ENCODE results near the gene TENT4B. TPM values are rescaled to one million over a fixed set of nuclear protein-coding genes. Genes with fewer than 3 reads are reported as not detected.

The TENT4B gene
- total RNA-seq, 1 experiment from 2014 or later: 28.6 TPM

- H3K27me3 ChIP-seq (replicated peaks; ENCODE audit: control insufficient read depth, insufficient read depth, low read length): no peaks in the 10 kb centered on the region
- peaks cover 7% of the 10 kb centered on the region; the same call in 1 of the 2 replicates for H3K4me1 ChIP-seq
- intact Hi-C loops (cut with micrococcal nuclease; ENCODE audit: unreplicated experiment): no loop called here
- Mint-ChIP-seq H3K27me3 (ENCODE audit: insufficient read depth, unreplicated experiment) (no peaks in the 10 kb centered on the region), H3K27ac (ENCODE audit: unreplicated experiment) (peak overlapping the region; percentile 26), H3K4me3 (ENCODE audit: unreplicated experiment) (no peak overlapping the region), H3K36me3 (ENCODE audit: insufficient read depth, unreplicated experiment) (peaks cover 5% of the 10 kb centered on the region), H3K9me3 (ENCODE audit: unreplicated experiment) (no peaks in the 10 kb centered on the region), H3K4me1 (ENCODE audit: low read depth, unreplicated experiment) (peaks cover 20% of the 10 kb centered on the region)
- CTCF ChIA-PET: interaction anchor here (0.6 to 2.4 kb wide), 3 partner anchors 14 to 170 kb away, joined by 4 to 9 read pairs (median 5); partner anchors contain the start of gene CNEP1R1
- no peaks in the 10 kb centered on the region for H3K9me3 ChIP-seq
- no peak for DNase-seq
- no TSS peak for BruUV-seq (replicated peaks)
- TF ChIP-seq CTCF (IDR thresholded peaks at IDR 0.05; ENCODE audit: insufficient read depth in 1 of 2, low read depth in 1 of 2, low read length in 1 of 2, severe bottlenecking in 1 of 2, unreplicated experiment in 1 of 2): no peak
- POLR2A ChIA-PET: no interaction called here
- H3K4me3 ChIP-seq (ENCODE audit: low read depth, low read length): no peak overlapping the region
- no peaks in the 10 kb centered on the region for H3K36me3 ChIP-seq (ENCODE audit: control insufficient read depth, insufficient read depth, low read length)
Measured at GRCh38 chr16:50195276-50195675, 42.2 kb downstream of the TENT4B start.

GRCh38 chr16:50195756-50196155 lies 42.6 kb downstream of the TENT4B start:
- BruUV-seq (replicated peaks): no TSS peak
- DNase-seq: no peak
- no peaks in the 10 kb centered on the region for H3K36me3 ChIP-seq (ENCODE audit: control insufficient read depth, insufficient read depth, low read length)
- no peaks in the 10 kb centered on the region for H3K27me3 Mint-ChIP-seq (ENCODE audit: insufficient read depth, unreplicated experiment)
- H3K27ac Mint-ChIP-seq (ENCODE audit: unreplicated experiment): no peak overlapping the region
- TF ChIP-seq CTCF (IDR thresholded peaks at IDR 0.05; ENCODE audit: insufficient read depth in 1 of 2, low read depth in 1 of 2, low read length in 1 of 2, severe bottlenecking in 1 of 2, unreplicated experiment in 1 of 2): no peak
- no peaks in the 10 kb centered on the region for H3K9me3 ChIP-seq
- peaks cover 20% of the 10 kb centered on the region for H3K4me1 Mint-ChIP-seq (ENCODE audit: low read depth, unreplicated experiment)
- H3K27me3 ChIP-seq (replicated peaks; ENCODE audit: control insufficient read depth, insufficient read depth, low read length): no peaks in the 10 kb centered on the region
- intact Hi-C loops (cut with micrococcal nuclease; ENCODE audit: unreplicated experiment): no loop called here
- H3K9me3 Mint-ChIP-seq (ENCODE audit: unreplicated experiment): no peaks in the 10 kb centered on the region
- peaks cover 7% of the 10 kb centered on the region; the same call in 1 of the 2 replicates for H3K4me1 ChIP-seq
- POLR2A ChIA-PET: no interaction called here
- no peak overlapping the region for H3K4me3 ChIP-seq (ENCODE audit: low read depth, low read length)
- H3K4me3 Mint-ChIP-seq (ENCODE audit: unreplicated experiment): no peak overlapping the region
- H3K36me3 Mint-ChIP-seq (ENCODE audit: insufficient read depth, unreplicated experiment): peaks cover 5% of the 10 kb centered on the region
- CTCF ChIA-PET: interaction anchor here (2.4 kb wide), 1 partner anchor 14 kb away, joined by 9 read pairs; no protein-coding TSS in a partner anchor

- Mint-ChIP-seq H3K27me3 (ENCODE audit: insufficient read depth, unreplicated experiment) (no peaks in the 10 kb centered on the region), H3K36me3 (ENCODE audit: insufficient read depth, unreplicated experiment) (peaks cover 5% of the 10 kb centered on the region)
- no peak for DNase-seq
Measured at GRCh38 chr16:50197582-50197981, 44.5 kb downstream of the TENT4B start.

More at GRCh38 chr16:50197582-50197981, 44.5 kb downstream of the TENT4B start:
- Mint-ChIP-seq H3K9me3 (ENCODE audit: unreplicated experiment) (no peaks in the 10 kb centered on the region), H3K4me3 (ENCODE audit: unreplicated experiment) (no peak overlapping the region), H3K4me1 (ENCODE audit: low read depth, unreplicated experiment) (peaks cover 21% of the 10 kb centered on the region), H3K27ac (ENCODE audit: unreplicated experiment) (no peak overlapping the region)
- no TSS peak for BruUV-seq (replicated peaks)
- intact Hi-C loops (cut with micrococcal nuclease; ENCODE audit: unreplicated experiment): no loop called here
- Histone ChIP-seq H3K36me3 (ENCODE audit: control insufficient read depth, insufficient read depth, low read length) (no peaks in the 10 kb centered on the region), H3K9me3 (no peaks in the 10 kb centered on the region), H3K4me3 (ENCODE audit: low read depth, low read length) (no peak overlapping the region), H3K4me1 (peaks cover 15% of the 10 kb centered on the region), H3K27me3 (replicated peaks; ENCODE audit: control insufficient read depth, insufficient read depth, low read length) (no peaks in the 10 kb centered on the region)
- ChIA-PET POLR2A (interaction anchor here (0.6 kb wide), 1 partner anchor 17 kb away, joined by 8 read pairs; no protein-coding TSS in a partner anchor), CTCF (interaction anchor here (1.4 kb wide), 1 partner anchor 13 kb away, joined by 3 read pairs; no protein-coding TSS in a partner anchor)
- no peak for TF ChIP-seq CTCF (IDR thresholded peaks at IDR 0.05; ENCODE audit: insufficient read depth in 1 of 2, low read depth in 1 of 2, low read length in 1 of 2, severe bottlenecking in 1 of 2, unreplicated experiment in 1 of 2)
